HL-60 (cell line): Measurements from ENCODE around the gene CYB5A.

ENCODE experiments used
- DNase-seq, 2 experiments: peaks; one replicate each; pipeline ENCODE4 v3.0.0-alpha.2; 2010 to 2020; ENCODE audit warnings: low read depth in 1 of 2, low spot score in 1 of 2
- H3K27ac ChIP-seq: fragments of 250-450 bp; sonication (Bioruptor Pico); replicated peaks from 2 replicates; pipeline ENCODE4 v1.5.1; 2020; ENCODE audit warnings: mild to moderate bottlenecking, moderate library complexity
- H3K27me3 ChIP-seq: fragments of 250-450 bp; sonication (Bioruptor Pico); 2 replicates; pipeline ENCODE4 v1.5.1; 2021; ENCODE audit warnings: mild to moderate bottlenecking, moderate library complexity; ENCODE audit not compliant: insufficient read depth, poor library complexity, severe bottlenecking
- H3K4me3 ChIP-seq: replicated peaks from 2 replicates; pipeline ENCODE4 v1.5.1; 2011; ENCODE audit warnings: mild to moderate bottlenecking, control low read depth, low read length; ENCODE audit not compliant: insufficient read depth
- GABPA ChIP-seq: IDR thresholded peaks from 2 replicates; pipeline ENCODE4 v1.6.1; 2012; ENCODE audit warnings: low read depth
- POLR2AphosphoS5 ChIP-seq: IDR thresholded peaks from 2 replicates; pipeline ENCODE4 v1.6.1; 2012; ENCODE audit warnings: low read depth
- SPI1 ChIP-seq: IDR thresholded peaks from 2 replicates; pipeline ENCODE4 v1.6.1; 2012; ENCODE audit warnings: low read depth, mild to moderate bottlenecking, borderline replicate concordance
- TF ChIP-seq, protein P1 (sequence below): IDR thresholded peaks from 2 replicates; pipeline ENCODE4 v1.6.1; 2012; ENCODE audit warnings: low read depth; ENCODE audit not compliant: insufficient replicate concordance
- TF ChIP-seq, protein P2 (sequence below): IDR thresholded peaks from one replicate; pipeline ENCODE4 v1.5.1; 2011; ENCODE audit warnings: low read length, control low read depth, inconsistent platforms; ENCODE audit not compliant: insufficient read depth

CYB5A gene

DNA sequence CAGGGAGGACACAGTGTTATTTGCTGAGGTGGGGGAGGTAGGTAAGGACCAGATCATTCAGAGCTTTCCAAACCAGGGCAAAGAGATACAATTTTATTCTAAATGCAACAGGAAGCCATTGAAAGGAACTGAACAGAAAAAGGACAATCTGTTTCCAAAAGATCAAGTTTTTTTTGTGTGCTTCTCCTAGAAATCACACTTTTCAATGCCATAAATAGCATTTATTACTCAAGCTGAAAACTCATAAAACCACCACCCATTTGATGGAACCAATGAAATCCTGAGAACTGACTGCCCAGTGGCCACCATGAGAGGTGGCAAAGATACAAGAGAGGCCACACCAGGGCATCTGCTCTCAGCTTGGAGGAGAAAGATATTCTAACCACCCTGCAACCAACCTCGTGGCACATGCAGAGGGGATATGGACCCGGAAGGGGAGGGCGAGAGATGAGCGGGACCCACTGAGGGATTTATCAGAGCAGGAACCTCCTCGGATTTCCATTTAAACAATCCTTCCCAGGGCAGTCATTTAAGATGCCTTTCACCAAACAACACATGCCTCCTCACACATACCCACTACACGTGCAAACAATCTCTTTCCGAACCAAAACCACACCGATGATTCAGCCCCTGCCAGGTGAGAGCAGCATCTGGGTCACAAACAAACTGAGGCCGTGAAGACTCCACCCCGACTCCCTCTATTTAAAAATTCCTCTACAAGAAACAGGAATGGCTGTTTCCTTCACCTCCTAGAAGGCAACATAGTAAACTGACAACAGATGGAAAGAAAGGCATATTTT is 8.8 kb downstream of the CYB5A start:
- DNase-seq: no peak
- Histone ChIP-seq H3K27me3 (no peaks in the 10 kb centered on the region), H3K27ac (no peak overlapping the region), H3K4me3 (no peak overlapping the region)
- no peak for TF ChIP-seq GABPA
- no peak for TF ChIP-seq POLR2AphosphoS5
- TF ChIP-seq, protein P1, sequence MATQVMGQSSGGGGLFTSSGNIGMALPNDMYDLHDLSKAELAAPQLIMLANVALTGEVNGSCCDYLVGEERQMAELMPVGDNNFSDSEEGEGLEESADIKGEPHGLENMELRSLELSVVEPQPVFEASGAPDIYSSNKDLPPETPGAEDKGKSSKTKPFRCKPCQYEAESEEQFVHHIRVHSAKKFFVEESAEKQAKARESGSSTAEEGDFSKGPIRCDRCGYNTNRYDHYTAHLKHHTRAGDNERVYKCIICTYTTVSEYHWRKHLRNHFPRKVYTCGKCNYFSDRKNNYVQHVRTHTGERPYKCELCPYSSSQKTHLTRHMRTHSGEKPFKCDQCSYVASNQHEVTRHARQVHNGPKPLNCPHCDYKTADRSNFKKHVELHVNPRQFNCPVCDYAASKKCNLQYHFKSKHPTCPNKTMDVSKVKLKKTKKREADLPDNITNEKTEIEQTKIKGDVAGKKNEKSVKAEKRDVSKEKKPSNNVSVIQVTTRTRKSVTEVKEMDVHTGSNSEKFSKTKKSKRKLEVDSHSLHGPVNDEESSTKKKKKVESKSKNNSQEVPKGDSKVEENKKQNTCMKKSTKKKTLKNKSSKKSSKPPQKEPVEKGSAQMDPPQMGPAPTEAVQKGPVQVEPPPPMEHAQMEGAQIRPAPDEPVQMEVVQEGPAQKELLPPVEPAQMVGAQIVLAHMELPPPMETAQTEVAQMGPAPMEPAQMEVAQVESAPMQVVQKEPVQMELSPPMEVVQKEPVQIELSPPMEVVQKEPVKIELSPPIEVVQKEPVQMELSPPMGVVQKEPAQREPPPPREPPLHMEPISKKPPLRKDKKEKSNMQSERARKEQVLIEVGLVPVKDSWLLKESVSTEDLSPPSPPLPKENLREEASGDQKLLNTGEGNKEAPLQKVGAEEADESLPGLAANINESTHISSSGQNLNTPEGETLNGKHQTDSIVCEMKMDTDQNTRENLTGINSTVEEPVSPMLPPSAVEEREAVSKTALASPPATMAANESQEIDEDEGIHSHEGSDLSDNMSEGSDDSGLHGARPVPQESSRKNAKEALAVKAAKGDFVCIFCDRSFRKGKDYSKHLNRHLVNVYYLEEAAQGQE: no peak
- no peak for TF ChIP-seq SPI1
- TF ChIP-seq, protein P2, sequence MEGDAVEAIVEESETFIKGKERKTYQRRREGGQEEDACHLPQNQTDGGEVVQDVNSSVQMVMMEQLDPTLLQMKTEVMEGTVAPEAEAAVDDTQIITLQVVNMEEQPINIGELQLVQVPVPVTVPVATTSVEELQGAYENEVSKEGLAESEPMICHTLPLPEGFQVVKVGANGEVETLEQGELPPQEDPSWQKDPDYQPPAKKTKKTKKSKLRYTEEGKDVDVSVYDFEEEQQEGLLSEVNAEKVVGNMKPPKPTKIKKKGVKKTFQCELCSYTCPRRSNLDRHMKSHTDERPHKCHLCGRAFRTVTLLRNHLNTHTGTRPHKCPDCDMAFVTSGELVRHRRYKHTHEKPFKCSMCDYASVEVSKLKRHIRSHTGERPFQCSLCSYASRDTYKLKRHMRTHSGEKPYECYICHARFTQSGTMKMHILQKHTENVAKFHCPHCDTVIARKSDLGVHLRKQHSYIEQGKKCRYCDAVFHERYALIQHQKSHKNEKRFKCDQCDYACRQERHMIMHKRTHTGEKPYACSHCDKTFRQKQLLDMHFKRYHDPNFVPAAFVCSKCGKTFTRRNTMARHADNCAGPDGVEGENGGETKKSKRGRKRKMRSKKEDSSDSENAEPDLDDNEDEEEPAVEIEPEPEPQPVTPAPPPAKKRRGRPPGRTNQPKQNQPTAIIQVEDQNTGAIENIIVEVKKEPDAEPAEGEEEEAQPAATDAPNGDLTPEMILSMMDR: no peak

DNA sequence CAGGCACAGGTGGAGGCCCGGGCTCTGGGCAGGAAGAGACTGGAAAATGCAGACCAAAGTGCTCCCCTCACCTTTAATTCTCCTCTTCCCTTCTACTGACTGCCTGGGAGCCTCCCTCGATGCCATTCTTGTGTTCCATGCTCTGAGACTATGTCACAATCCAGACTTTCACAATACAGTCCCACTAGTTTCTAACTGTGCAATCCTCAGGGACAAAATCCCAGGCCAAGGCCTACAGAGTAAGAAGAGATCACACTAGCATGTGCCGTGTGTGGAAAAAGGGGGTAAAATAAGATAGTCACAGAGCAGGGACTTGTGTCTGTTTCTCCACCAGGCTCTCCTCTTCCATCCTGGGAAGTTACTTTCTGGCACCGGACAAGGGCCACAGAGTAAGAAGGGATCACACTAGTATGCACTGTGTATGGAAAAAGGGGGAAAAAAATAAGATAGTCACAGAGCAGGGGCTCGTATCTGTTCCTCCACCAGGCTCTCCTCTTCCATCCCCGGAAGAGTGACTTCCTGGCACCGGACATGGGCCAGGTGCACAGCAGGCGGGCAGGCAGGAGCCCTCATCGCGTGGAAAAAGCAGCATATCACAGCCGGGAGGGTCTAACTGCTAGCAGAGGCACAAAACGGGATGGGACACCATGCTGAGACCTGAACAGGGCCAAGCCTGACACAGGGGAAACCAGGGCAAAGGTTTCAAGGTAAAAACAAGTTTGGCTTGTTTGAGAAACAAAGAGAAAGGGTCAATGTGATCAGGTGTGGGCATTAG is 9.6 kb downstream of the CYB5A start:
- TF ChIP-seq, protein P1: no peak
- TF ChIP-seq GABPA (no peak), SPI1 (no peak), POLR2AphosphoS5 (no peak)
- TF ChIP-seq, protein P2: no peak
- H3K4me3 ChIP-seq: no peak overlapping the region
- peak in 1 of 2 experiments; percentile 13 for DNase-seq
- H3K27ac ChIP-seq: no peak overlapping the region
- H3K27me3 ChIP-seq: no peaks in the 10 kb centered on the region

DNA sequence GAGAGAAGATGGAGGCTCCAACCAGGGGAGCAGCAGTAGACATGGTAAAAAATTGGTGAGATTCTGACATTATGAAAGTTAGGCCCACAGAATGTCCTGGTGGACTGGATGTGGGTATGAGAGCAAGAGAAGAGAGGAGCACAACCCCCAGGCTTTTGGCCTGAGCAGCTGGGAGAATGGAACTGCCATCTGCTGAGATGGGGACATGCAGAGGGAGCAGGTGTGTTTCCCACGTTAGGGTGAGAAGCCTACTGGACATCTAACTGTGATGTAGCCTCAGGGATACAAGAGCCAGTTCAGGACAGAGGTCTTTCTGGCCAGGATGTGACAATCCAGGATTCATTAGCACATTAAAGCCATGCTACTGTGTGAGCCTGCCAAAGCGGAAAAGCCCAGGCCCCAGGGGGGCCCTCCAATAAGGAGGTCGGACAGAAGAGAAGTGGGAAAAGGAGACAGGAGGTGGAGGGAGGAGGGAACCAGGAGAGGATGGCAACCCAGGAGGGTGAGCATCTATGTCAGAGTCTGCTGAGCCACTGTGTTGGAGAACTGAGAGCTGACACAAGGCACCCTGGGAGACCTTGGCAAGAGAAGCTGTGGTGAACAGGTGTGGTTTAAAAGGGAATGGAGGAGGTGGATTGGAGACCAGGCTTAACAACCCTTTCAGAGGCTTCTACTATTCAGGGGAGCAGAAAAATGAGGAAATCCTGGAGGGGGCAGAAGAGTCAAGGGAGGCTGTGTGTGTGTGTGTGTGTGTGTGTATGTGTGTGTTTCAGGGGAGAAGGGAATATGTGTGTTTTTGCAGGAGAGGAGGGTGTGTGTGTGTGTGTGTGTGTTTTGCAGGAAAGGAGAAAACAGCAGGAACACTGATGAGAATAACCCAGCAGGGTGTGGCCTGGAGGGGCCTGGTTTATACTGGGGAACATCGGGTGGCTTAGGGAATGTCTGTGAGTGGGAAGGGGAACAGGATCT is 10.5 kb downstream of the CYB5A start:
- Histone ChIP-seq H3K27ac (no peak overlapping the region), H3K4me3 (no peak overlapping the region), H3K27me3 (no peaks in the 10 kb centered on the region)
- TF ChIP-seq, protein P1: no peak
- TF ChIP-seq, protein P2: no peak
- TF ChIP-seq GABPA (no peak), SPI1 (no peak), POLR2AphosphoS5 (no peak)
- no peak for DNase-seq
